Osteocyte (in vitro differentiated cells): ENCODE data around the gene LDB1. TPM values are rescaled to one million over a fixed set of nuclear protein-coding genes. Genes with fewer than 3 reads are reported as not detected.

Experiments used
- DNase-seq: peaks from one replicate; pipeline ENCODE4 v3.0.0; 2021; ENCODE audit warnings: mixed read lengths; ENCODE audit not compliant: unreplicated experiment; ENCODE audit errors: extremely low spot score
- H3K27ac Mint-ChIP-seq: one replicate; pipeline ENCODE4 v1.8.0; 2021; ENCODE audit warnings: mild to moderate bottlenecking, mixed read lengths; ENCODE audit not compliant: unreplicated experiment
- H3K27me3 Mint-ChIP-seq: one replicate; pipeline ENCODE4 v1.8.0; 2021; ENCODE audit warnings: mixed read lengths; ENCODE audit not compliant: unreplicated experiment
- H3K36me3 Mint-ChIP-seq: one replicate; pipeline ENCODE4 v1.8.0; 2021; ENCODE audit warnings: mixed read lengths; ENCODE audit not compliant: unreplicated experiment
- H3K4me1 Mint-ChIP-seq: one replicate; pipeline ENCODE4 v1.8.0; 2021; ENCODE audit warnings: mixed read lengths; ENCODE audit not compliant: unreplicated experiment
- H3K4me3 Mint-ChIP-seq: one replicate; pipeline ENCODE4 v1.8.0; 2021; ENCODE audit warnings: mild to moderate bottlenecking, moderate library complexity, mixed read lengths; ENCODE audit not compliant: unreplicated experiment
- H3K9me3 Mint-ChIP-seq: one replicate; pipeline ENCODE4 v1.8.0; 2021; ENCODE audit warnings: mixed read lengths; ENCODE audit not compliant: unreplicated experiment
- total RNA-seq: library from RNA; stranded (reverse); gene quantifications from 2 replicates; pipeline ENCODE4 v1.2.1, GENCODE V29; 2021
- TF ChIP-seq, protein P1 (sequence below): fragments of 200-600 bp; sonication (generic); IDR thresholded peaks from 2 replicates; pipeline ENCODE4 v1.5.0; 2021; ENCODE audit warnings: antibody characterized with exemption, mild to moderate bottlenecking, moderate library complexity

Gene LDB1
- total RNA-seq, 1 donor from 2014 or later: 114 TPM

DNA sequence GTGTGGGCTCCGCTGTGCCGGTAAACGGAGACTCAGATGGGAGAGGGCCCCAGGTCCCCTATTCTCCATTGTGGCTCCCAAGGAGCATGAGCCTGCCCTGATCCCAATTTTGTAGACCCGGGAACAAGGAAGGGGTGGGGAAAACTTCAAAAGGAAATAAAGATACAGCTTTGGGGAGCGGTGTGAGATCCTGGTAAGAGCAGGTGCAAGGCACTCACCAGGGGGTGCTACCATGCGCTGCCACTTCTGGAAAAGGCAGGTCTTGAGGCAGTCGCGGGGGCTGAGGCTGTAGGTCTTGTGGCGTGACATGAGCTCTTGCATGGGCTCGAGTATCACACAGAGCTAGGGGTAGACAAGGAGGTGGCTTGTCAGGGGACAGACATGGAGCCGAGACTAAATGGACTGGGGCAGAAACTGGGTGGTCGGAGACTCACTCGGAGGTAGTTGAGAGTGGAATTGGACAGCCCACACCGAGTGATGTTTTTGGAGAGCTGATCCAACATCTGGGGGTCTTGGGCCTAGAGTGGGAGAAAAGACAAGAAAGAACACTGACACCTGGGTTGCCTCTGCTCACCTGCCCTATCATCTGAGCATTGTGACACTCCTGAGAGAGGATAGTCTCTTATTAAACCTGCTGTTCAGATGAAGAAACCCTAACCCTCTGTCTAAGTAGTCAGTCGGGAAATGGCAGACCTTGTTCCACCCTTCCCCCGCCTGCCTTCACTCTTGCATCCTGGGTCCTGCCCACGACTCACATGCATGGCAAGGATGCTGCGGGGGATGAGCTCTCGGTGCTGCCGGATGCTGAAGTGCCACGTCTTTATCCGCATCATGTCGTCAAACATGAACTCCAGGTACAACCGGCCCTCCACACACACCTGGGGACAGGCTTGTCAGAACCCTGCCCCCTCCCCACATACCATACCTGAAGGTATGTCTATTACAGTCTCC lies 10.7 kb downstream of the LDB1 start:
- no peak overlapping the region for H3K4me3 Mint-ChIP-seq
- H3K27ac Mint-ChIP-seq: no peak overlapping the region
- TF ChIP-seq, protein P1, sequence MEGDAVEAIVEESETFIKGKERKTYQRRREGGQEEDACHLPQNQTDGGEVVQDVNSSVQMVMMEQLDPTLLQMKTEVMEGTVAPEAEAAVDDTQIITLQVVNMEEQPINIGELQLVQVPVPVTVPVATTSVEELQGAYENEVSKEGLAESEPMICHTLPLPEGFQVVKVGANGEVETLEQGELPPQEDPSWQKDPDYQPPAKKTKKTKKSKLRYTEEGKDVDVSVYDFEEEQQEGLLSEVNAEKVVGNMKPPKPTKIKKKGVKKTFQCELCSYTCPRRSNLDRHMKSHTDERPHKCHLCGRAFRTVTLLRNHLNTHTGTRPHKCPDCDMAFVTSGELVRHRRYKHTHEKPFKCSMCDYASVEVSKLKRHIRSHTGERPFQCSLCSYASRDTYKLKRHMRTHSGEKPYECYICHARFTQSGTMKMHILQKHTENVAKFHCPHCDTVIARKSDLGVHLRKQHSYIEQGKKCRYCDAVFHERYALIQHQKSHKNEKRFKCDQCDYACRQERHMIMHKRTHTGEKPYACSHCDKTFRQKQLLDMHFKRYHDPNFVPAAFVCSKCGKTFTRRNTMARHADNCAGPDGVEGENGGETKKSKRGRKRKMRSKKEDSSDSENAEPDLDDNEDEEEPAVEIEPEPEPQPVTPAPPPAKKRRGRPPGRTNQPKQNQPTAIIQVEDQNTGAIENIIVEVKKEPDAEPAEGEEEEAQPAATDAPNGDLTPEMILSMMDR: no peak
- H3K27me3 Mint-ChIP-seq: no peaks in the 10 kb centered on the region
- peaks cover 19% of the 10 kb centered on the region for H3K4me1 Mint-ChIP-seq
- DNase-seq: no peak
- no peaks in the 10 kb centered on the region for H3K9me3 Mint-ChIP-seq
- peaks cover 38% of the 10 kb centered on the region for H3K36me3 Mint-ChIP-seq

DNA sequence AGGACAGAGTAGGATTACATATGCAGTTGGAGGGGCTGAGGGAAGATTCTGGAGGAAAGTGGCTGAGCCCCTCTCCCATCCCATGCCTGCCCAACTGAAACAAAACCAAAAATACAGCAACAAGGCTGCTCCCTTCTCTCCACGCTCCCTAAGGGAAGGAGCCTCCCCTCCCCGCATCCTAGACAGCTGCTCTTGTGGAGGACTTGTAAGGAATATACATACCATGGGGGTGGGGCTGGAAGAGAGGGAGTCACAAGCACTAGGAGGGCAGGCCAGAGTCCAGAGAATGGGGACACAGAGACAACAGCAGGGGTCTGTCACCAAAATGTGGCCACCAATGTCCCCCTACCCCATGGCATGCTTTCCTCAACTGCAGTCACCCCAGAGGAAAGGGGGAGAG lies 13.2 kb downstream of the LDB1 start:
- Mint-ChIP-seq H3K4me3 (no peak overlapping the region), H3K36me3 (peaks cover 37% of the 10 kb centered on the region), H3K4me1 (peaks cover 2% of the 10 kb centered on the region), H3K9me3 (no peaks in the 10 kb centered on the region), H3K27ac (no peak overlapping the region), H3K27me3 (no peaks in the 10 kb centered on the region)
- TF ChIP-seq, protein P1: no peak
- no peak for DNase-seq

- Mint-ChIP-seq H3K9me3 (no peaks in the 10 kb centered on the region), H3K27me3 (no peaks in the 10 kb centered on the region)
- TF ChIP-seq, protein P1: no peak
Measured at GRCh38 chr10:102102421-102102820, 17.7 kb downstream of the LDB1 start.

GRCh38 chr10:102101152-102101551 lies 19.0 kb downstream of the LDB1 start:
- Mint-ChIP-seq H3K27ac (no peak overlapping the region), H3K4me3 (no peak overlapping the region), H3K4me1 (no peaks in the 10 kb centered on the region), H3K9me3 (no peaks in the 10 kb centered on the region), H3K36me3 (peaks cover 12% of the 10 kb centered on the region), H3K27me3 (no peaks in the 10 kb centered on the region)
- TF ChIP-seq, protein P1: no peak
- DNase-seq: no peak

More at GRCh38 chr10:102102421-102102820, 17.7 kb downstream of the LDB1 start:
- Mint-ChIP-seq H3K36me3 (peaks cover 13% of the 10 kb centered on the region), H3K27ac (no peak overlapping the region), H3K4me1 (no peaks in the 10 kb centered on the region), H3K4me3 (no peak overlapping the region)
- DNase-seq: no peak

GRCh38 chr10:102096449-102096848 lies 23.7 kb downstream of the LDB1 start:
- Mint-ChIP-seq H3K4me3 (no peak overlapping the region), H3K27me3 (no peaks in the 10 kb centered on the region), H3K27ac (no peak overlapping the region), H3K4me1 (no peaks in the 10 kb centered on the region), H3K9me3 (no peaks in the 10 kb centered on the region), H3K36me3 (peaks cover 6% of the 10 kb centered on the region)
- no peak for DNase-seq
- TF ChIP-seq, protein P1: no peak
